ENCODE results near the gene FAM186B. TPM values are rescaled to one million over a fixed set of nuclear protein-coding genes. Genes with fewer than 3 reads are reported as not detected.
A peak's percentile ranks its signal among the peaks of the same experiment; 100 is the strongest.
"Not testable (repeated sequence)": the region's sequence is repeated elsewhere in the genome, so short reads cannot be mapped to it uniquely, and the experiment has no call there.

FAM186B gene
- total RNA-seq, 1 experiment from 2014 or later: 1.3 TPM

DNA sequence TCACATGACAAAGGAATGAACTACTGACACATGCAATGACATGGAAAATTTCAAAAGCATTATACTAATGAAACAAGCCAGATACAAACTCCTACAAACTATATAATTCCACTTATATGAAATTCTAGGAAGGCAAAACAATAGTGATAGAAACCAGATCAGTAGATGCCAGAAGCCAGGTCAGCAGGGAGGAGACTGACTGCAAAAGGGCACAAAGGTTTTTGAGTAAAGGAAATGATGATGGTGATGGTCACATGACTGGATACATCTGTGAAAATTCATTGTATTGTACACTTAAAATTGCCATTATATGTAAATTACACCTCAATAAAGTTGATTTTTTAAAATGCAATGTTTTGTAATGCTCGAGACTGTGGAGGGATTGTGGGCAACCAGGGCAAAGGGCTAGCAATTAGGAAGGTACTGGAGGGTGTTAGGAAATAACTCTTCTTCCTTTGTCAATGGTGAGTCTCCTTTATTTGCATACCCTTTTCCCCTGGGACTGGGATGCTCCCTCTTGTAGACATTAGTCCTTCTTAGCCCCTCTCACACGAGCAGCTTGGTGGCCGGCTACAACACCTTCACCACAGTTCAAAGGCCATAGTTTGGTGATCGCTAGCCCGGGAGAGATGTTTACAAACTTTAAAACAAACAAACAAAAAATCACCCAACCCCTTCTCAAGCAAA lies 11.2 kb upstream of the FAM186B start:
- H3K27ac ChIP-seq: no peak overlapping the region
- peaks cover 35% of the 10 kb centered on the region for H3F3A ChIP-seq (ENCODE audit: insufficient read depth, low read depth)
- intact Hi-C loops (cut with micrococcal nuclease; ENCODE audit: unreplicated experiment): no loop called here
- POLR2A ChIA-PET (ENCODE audit: unreplicated experiment): no interaction called here
- H2AFZ ChIP-seq: no peak overlapping the region
- H3K9me3 ChIP-seq (ENCODE audit: insufficient read depth, low read depth): peaks cover 12% of the 10 kb centered on the region
- TF ChIP-seq, protein P1, sequence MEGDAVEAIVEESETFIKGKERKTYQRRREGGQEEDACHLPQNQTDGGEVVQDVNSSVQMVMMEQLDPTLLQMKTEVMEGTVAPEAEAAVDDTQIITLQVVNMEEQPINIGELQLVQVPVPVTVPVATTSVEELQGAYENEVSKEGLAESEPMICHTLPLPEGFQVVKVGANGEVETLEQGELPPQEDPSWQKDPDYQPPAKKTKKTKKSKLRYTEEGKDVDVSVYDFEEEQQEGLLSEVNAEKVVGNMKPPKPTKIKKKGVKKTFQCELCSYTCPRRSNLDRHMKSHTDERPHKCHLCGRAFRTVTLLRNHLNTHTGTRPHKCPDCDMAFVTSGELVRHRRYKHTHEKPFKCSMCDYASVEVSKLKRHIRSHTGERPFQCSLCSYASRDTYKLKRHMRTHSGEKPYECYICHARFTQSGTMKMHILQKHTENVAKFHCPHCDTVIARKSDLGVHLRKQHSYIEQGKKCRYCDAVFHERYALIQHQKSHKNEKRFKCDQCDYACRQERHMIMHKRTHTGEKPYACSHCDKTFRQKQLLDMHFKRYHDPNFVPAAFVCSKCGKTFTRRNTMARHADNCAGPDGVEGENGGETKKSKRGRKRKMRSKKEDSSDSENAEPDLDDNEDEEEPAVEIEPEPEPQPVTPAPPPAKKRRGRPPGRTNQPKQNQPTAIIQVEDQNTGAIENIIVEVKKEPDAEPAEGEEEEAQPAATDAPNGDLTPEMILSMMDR (conservative IDR thresholded peaks at IDR 0.05): no peak
- no peak overlapping the region for H3K4me2 ChIP-seq
- H4K20me1 ChIP-seq (ENCODE audit: insufficient read depth): no peaks in the 10 kb centered on the region
- H3K4me3 ChIP-seq: no peak overlapping the region
- DNase-seq: no peak
- H3K9me2 ChIP-seq (ENCODE audit: insufficient read depth): no peaks in the 10 kb centered on the region
- H3K27me3 ChIP-seq (ENCODE audit: insufficient read depth, low read depth): no peaks in the 10 kb centered on the region
- no peaks in the 10 kb centered on the region for H3K36me3 ChIP-seq (ENCODE audit: low read depth)
- CTCF ChIA-PET: no interaction called here
- H3K4me1 ChIP-seq (replicated peaks; ENCODE audit: insufficient read depth): peaks cover 25% of the 10 kb centered on the region
- no peaks in the 10 kb centered on the region for H3K79me2 ChIP-seq (ENCODE audit: low read depth)
- BruUV-seq (replicated peaks): no TSS peak

DNA sequence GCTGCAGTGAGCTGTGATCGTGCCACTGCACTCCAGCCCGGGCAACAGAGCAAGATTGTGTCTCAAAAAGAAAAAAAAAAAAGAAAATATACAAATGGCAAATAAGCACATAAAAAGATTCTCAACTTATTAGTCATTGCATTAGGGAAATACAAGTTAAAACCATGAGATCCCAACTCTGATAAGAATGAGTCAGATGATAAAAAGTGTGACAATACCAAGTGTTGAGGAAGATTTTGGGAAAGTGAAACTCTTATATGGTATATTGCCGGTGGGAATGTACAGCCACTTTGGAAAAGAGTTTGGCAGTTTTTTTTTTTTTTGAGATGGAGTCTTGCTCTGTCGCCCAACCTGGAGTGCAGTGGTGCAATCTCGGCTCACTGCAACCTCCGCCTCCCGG lies 10.3 kb upstream of the FAM186B start:
- DNase-seq: peak in 1 of 2 experiments; percentile 86
- intact Hi-C loops (cut with micrococcal nuclease; ENCODE audit: unreplicated experiment): no loop called here
- Histone ChIP-seq H3K36me3 (ENCODE audit: low read depth) (no peaks in the 10 kb centered on the region), H3K4me3 (no peak overlapping the region), H3K9me3 (ENCODE audit: insufficient read depth, low read depth) (peaks cover 12% of the 10 kb centered on the region), H3K27me3 (ENCODE audit: insufficient read depth, low read depth) (no peaks in the 10 kb centered on the region), H3K27ac (peak overlapping the region; percentile 40; the same call in 1 of the 2 replicates), H3K4me2 (no peak overlapping the region), H3K9me2 (ENCODE audit: insufficient read depth) (no peaks in the 10 kb centered on the region), H3F3A (ENCODE audit: insufficient read depth, low read depth) (peaks cover 26% of the 10 kb centered on the region), H3K4me1 (replicated peaks; ENCODE audit: insufficient read depth) (peaks cover 15% of the 10 kb centered on the region), H3K79me2 (ENCODE audit: low read depth) (no peaks in the 10 kb centered on the region), H2AFZ (no peak overlapping the region), H4K20me1 (ENCODE audit: insufficient read depth) (no peaks in the 10 kb centered on the region)
- POLR2A ChIA-PET (ENCODE audit: unreplicated experiment): interaction anchor here (0.6 kb wide), 1 partner anchor 90 kb away, joined by 3 read pairs; no protein-coding TSS in a partner anchor
- TF ChIP-seq EZH2 (IDR thresholded peaks at IDR 0.05; ENCODE audit: low read depth): no peak
- TF ChIP-seq, protein P1 (conservative IDR thresholded peaks at IDR 0.05): no peak
- no TSS peak for BruUV-seq (replicated peaks)
- CTCF ChIA-PET: no interaction called here

DNA sequence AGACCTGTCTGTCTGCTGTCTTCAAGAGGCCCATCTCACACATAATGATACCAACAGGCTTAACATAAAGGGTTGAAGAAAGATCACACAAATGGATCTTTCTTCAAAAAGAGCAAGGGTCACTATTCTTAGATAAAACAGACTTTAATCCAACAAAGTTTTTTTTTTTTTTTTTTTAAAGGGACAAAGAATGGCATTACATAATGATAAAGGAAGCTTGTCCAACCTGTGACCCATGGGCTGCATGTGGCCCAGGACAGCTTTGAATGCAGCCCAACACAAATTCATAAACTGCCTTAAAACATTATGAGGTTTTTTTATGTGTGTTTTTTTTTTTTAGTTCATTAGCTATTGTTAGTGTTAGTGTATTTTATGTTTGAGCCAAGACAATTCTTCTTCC lies 6.8 kb upstream of the FAM186B start:
- Histone ChIP-seq H3F3A (ENCODE audit: insufficient read depth, low read depth) (peaks cover 14% of the 10 kb centered on the region; the same call in 1 of the 2 replicates), H3K27ac (no peak overlapping the region), H3K9me2 (ENCODE audit: insufficient read depth) (no peaks in the 10 kb centered on the region), H3K79me2 (ENCODE audit: low read depth) (no peaks in the 10 kb centered on the region), H3K4me2 (no peak overlapping the region), H3K4me3 (no peak overlapping the region), H4K20me1 (ENCODE audit: insufficient read depth) (no peaks in the 10 kb centered on the region), H3K27me3 (ENCODE audit: insufficient read depth, low read depth) (no peaks in the 10 kb centered on the region), H2AFZ (no peak overlapping the region), H3K36me3 (ENCODE audit: low read depth) (no peaks in the 10 kb centered on the region), H3K4me1 (replicated peaks; ENCODE audit: insufficient read depth) (no peaks in the 10 kb centered on the region), H3K9me3 (ENCODE audit: insufficient read depth, low read depth) (peaks cover 12% of the 10 kb centered on the region)
- no TSS peak for BruUV-seq (replicated peaks)
- no peak for TF ChIP-seq EZH2 (IDR thresholded peaks at IDR 0.05; ENCODE audit: low read depth)
- TF ChIP-seq, protein P1 (conservative IDR thresholded peaks at IDR 0.05): no peak
- CTCF ChIA-PET: no interaction called here
- no peak for DNase-seq
- POLR2A ChIA-PET (ENCODE audit: unreplicated experiment): no interaction called here
- intact Hi-C loops (cut with micrococcal nuclease; ENCODE audit: unreplicated experiment): no loop called here

DNA sequence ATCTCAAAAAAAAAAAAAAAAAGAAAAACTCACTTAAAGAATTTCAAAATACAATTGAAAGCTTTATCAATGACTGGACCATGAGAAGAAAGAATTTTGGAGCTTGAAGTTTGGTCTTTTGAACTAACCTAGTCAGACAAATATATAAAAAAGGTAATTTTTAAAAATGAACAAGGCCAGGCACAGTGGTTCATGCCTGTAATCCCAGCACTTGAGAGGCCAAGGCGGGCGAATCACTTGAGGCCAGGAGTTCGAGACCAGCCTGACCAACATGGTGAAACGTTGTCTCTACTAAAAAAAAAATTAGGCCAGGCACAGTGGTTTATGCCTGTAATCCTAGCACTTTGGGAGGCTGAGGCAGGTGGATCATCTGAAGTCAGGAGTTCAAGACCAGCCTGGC lies 5.3 kb upstream of the FAM186B start:
- POLR2A ChIA-PET (ENCODE audit: unreplicated experiment); H3K9me2 ChIP-seq (ENCODE audit: insufficient read depth); H3K27me3 ChIP-seq (ENCODE audit: insufficient read depth, low read depth); H3K4me3 ChIP-seq; H3K36me3 ChIP-seq (ENCODE audit: low read depth); intact Hi-C loops (cut with micrococcal nuclease; ENCODE audit: unreplicated experiment); H4K20me1 ChIP-seq (ENCODE audit: insufficient read depth); BruUV-seq (replicated peaks); H2AFZ ChIP-seq; H3K4me1 ChIP-seq (replicated peaks; ENCODE audit: insufficient read depth); H3K79me2 ChIP-seq (ENCODE audit: low read depth); DNase-seq; H3K4me2 ChIP-seq; H3K9me3 ChIP-seq (ENCODE audit: insufficient read depth, low read depth); H3K27ac ChIP-seq: not testable (repeated sequence)
- CTCF ChIA-PET: interaction anchor here (0.6 to 0.7 kb wide), 2 partner anchors 228 to 480 kb away, joined by 5 to 6 read pairs; no protein-coding TSS in a partner anchor
- peaks cover 10% of the 10 kb centered on the region; the same call in 1 of the 2 replicates for H3F3A ChIP-seq (ENCODE audit: insufficient read depth, low read depth)

Measured in PC-9 (cell line).